AG08396 (cell line): ENCODE measurements around the gene TES.

Source experiments
- DNase-seq: peaks from one replicate; pipeline ENCODE4 v3.0.0; 2012; ENCODE audit warnings: low spot score, mixed read lengths

Gene TES

DNA sequence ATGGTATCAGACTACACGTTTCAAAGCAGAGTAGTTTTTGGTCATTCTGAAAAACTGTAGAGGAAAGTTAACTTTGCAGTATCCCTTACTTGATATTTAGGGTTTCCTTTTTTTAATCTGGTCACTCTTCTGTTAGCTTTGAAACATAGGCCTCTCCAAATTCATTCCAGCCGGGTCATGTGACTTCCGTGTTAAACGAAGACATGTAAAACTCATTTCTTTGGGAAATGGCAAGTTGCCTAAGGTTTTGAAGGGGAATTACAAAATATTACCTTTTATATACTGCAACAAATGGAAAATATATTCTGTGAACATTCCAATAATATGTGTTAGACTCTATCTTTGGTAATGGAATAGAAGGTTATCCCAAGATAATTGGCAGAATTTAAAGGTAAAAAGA, 9.5 kb downstream of the TES start:
- DNase-seq = no peak

DNA sequence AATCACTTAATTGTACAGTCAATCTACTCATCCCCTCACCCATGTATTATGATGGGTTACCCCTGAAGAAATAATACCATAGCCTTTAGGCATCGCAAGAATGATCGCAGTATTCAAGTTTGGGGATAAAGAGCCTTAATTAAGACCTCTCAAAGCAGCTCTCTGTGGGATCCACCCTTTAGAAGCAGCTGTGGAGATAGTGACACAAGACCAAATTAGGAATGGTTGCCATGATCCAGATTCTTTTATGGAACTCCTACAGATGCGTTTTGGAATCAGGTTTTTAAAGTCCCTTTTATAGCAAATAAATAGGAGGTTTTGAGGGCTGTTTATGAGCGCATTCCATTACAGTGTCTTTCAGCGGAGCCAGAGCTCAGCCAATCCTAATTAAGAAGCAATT, 12.2 kb downstream of the TES start:
- DNase-seq = no peak

DNA sequence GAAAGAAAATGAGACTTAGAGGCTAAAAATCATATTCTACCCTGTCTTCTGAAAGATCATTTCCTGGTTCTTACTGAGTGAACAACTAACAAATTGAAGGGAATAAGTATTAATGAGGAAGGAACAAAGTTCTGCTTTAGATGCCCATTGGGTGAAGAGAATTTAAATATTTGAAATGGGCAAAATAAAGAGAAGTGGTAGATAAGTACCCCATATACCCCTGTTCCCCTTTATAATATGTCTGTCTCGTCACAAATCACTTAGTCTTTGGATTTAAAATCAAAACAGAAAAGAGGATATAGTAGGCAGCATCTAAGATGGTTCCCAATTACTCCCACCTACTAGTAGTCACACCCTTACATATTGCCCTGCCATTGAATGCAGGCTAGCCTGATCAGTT, 13.2 kb downstream of the TES start:
- DNase-seq = no peak

DNA sequence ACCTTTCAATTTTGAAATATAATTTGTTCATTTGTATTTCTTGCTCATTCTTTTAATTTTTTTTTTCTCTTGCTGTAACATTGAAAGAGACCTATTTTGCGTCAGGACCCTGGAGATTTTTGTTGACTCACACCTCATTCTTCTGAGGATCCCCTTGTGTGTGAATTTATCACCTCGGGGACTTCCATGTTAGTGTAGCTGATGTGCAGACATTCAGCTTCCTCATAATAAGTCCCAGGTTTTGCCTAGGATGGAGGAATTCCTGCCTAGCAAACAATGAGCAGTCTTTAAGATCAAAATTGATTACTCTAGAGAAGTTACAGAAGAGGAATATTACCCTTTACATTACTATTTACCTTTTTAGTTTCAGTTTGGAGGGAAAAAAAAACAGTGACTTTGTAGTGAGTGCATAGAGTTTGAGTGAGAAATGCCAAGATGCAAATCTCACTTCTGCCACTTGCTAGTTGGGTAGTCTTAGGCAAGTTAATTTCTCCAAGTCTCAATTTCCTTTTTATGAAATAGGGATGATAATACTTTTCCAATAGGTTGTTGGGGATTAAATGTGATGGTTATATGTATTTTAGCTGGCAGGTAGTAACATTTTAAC, 14.3 kb downstream of the TES start:
- no peak for DNase-seq

GRCh38 chr7:116225860-116226259, 15.5 kb downstream of the TES start:
- DNase-seq = no peak

DNA sequence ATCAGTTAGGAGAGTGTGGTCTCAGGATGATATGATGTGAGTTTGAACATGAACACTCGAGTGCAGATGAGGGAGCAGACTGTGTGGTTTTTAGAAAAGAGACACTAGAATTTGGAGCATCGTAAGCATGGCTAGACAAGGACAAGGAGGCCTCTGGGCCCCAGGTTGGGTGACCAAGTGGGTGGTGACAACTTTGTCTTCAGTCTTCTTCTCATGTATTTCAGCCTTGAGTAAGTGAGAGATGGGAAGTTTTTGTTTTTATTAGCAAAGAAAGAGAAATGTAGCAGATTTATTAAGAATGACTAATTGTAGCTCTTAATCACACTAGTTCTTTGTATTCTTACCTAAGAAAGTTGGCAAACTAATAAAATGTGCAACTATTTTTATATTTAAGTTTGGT, 16.3 kb downstream of the TES start:
- DNase-seq = no peak

- DNase-seq = no peak
Measured at GRCh38 chr7:116227678-116228239, 17.4 kb downstream of the TES start.

DNA sequence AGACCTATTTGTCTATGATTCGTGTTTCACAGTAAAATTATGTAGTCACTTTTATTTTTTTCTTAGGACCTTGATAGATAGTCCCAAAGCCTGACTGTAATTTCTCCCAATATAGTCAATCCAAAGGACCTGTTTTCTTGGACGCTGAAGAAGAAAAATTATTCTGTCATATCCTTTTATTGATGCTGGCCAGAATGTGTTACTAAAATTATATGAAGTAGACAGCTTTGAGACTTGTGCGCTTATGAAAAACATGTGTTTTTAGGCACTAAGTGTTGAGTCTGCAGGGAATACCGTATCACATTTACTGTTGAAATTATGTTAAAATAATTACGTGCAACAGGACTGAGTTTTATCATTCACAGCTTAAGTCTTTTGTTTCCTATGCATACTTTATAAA, 17.9 kb downstream of the TES start:
- DNase-seq = no peak

DNA sequence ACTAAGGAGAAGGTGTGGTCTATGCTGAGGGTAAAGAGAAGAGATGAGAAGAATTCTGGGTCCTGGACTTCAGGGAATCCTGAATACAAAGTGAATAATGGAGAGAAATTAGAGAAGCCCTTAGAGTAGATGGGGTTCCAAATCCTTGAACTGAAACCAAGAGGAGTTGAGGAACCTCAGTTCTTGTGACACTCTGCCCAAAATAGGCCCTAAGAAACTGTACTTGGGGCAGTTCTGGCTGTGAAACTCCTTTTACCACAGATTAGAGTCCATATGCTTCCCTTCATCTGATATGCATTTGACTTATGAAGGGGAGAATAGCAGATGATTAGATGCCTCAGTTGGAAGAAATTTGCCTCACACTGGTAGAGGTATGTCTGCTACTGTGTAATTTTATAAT, 19.0 kb downstream of the TES start:
- DNase-seq = no peak

- DNase-seq = no peak
Measured at GRCh38 chr7:116230191-116231005, 20.1 kb downstream of the TES start.

DNA sequence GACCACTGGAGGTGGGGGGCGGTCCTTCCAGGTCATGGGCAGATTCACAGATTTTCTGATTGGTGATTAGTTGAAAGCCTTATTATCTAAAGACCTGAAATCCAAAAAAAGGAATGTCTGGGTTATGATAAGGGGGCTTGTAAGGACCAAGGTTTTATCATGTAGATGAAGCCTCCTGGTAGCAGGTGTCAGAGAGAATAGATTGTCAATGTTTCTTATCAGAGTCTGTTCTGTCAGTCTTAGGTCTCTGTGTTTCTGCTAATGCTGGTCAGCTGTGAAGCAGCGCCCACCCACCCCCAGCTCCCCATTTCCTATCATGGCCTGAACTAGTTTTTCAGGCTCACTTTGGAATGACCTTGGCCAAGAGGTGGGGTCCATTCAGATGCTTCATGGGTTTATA, 21.2 kb downstream of the TES start:
- no peak for DNase-seq

- no peak for DNase-seq
Measured at GRCh38 chr7:116231949-116232348, 21.6 kb downstream of the TES start.

GRCh38 chr7:116232350-116232749, 22.0 kb downstream of the TES start:
- DNase-seq = no peak

DNA sequence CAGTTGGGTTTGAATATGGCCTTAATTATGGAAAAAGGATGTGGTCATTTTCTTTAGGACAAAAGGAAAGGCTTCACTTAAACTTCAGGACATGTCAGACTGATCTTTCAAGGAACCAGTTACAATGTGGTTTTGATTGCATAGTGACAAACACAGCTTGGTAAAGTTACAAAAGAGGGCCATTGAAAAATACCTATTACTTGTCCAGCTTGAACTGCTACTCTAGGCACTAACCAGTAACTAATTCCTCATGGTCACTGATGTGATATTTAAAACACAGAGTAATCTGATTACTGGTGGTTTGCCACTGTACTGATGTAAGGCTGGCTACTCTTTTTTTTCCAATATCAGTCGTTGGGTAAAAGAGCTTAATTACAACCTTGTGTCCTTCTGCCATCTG, 22.6 kb downstream of the TES start:
- DNase-seq = no peak

DNA sequence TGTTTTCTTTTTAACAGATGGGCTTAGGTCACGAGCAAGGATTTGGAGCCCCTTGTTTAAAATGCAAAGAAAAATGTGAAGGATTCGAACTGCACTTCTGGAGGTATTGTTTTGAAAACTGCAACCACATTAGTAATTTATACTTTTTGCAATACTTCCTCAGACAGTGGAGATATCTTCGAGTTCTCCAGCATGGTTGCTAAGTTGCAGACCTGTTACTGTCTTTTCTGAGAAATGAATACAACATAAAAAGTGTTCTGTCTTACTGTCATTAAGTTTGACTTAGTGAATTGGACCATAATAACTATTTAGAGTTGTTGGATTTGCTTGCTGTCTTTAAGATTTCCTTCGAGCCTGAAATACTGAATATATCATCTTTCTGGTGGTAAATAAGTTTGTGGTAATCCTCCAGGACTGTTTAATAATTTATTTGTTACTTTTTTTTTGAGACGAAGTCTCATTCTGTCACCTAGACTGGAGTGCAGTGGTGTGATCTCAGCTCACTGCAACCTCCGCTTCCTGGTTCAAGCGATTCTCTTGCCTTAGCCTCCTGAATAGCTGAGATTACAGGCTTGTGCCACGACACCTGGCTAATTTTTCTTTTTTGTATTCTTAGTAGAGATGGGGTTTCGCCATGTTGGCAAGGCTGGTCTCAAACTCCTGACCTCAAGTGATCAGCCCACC, 24.3 kb downstream of the TES start:
- DNase-seq = no peak

DNA sequence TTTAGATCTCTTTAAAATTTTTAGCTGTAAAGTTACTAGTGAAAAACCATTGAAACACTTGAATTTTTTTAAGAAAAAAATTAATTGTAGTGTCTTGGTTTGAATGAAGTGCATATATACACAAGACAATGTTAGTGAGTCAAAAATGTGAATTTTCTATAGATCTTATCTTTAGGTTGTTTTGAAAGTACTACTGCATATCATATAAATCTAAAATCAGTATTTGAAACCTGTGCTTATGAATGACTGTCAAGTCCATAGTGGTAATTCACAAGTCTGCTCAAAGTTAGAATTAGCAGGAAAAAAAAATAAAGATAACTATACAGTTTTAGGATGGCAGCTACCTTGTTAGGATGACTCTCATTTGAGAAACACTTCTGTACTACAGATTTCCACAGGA, 25.0 kb downstream of the TES start:
- no peak for DNase-seq

GRCh38 chr7:116236020-116236630, 25.8 kb downstream of the TES start:
- no peak for DNase-seq

GRCh38 chr7:116239020-116239419, 28.7 kb downstream of the TES start:
- DNase-seq = no peak

- DNase-seq = no peak
Measured at GRCh38 chr7:116239434-116239833, 29.1 kb downstream of the TES start.

DNA sequence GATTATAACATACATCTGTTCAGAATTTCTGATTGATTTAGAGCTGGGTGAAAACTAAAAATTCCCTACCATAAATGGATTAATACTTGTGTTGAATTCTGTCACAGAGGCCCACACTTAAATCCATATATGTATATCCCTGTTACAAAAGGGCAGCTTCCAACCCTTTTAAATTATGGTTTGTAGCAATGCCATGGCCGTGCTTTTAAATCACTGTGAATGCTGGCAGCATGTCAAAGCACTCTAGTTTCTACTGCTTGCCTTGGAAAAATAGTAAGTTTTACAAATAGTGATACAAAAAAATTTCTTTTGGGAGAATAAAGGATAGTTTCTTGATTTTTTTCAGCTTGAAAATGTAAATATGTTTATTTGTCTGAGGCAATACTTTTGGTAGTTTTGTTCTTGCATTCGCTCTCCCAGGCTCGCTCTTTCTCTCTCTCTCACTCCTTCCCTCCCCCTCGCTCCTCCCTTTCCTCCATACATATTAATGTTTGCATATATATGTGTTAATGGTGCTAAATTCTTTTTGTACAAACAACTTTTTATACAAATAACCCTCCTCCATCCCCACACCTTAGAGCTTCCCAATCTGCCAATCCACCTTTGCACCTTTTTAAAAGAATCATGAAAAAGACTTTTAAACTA, 29.8 kb downstream of the TES start:
- no peak for DNase-seq

- DNase-seq = no peak
Measured at GRCh38 chr7:116241291-116241690, 31.0 kb downstream of the TES start.

DNA sequence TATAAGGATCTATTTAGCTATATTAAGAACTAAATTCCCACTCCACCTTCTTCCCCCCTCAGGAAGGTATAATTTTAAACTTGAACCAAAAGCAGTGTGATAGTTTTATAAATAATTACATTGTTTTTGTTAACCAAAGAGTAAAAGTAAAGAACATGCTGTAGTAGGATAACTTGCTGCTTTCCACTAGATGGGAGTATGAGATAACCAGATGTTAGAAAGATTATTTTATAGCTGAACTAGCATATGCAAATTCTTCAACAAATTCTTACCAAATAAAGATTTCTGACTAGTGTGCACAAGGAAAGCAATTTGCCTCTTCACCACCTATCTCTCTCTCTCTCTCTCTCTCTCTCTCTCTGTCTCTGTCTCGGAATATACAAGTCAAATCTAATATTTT, 31.8 kb downstream of the TES start:
- no peak for DNase-seq
